HG03469 (cell line): ENCODE data around the gene PPEF2.
"Not testable (repeated sequence)": the region's sequence is repeated elsewhere in the genome, so short reads cannot be mapped to it uniquely, and the experiment has no call there.

ENCODE experiments used
- ATAC-seq: cut with Tn5 transposase; IDR thresholded peaks from one replicate; pipeline ENCODE4 v1.9.1; 2021; ENCODE audit warnings: mild to moderate bottlenecking, moderate library complexity, moderate number of reproducible peaks; ENCODE audit not compliant: unreplicated experiment

The PPEF2 gene

GRCh38 chr4:75895744-75896314 is 6.4 kb downstream of the PPEF2 start:
- ATAC-seq = no peak

GRCh38 chr4:75892508-75892907 is 9.7 kb downstream of the PPEF2 start:
- no peak for ATAC-seq

DNA sequence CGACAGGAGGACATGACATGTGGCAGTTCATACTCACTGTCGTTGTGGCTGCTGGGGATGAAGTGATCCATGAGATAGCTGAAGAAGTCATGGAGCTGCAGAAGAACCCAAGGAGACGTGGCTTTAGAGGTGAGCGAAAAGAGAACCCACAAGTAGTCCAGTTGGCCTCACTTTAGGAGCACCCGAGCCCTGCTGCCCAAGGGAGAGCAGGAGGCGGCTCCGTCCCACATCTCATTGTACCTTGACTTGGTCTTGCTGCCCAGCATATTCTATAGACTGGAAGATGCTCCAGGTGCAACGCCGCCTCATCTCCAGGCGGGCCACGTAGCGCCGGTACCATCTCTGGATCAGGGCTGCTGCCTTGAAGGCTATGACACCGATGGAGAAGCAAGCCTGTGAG is 10.6 kb downstream of the PPEF2 start:
- no peak for ATAC-seq

GRCh38 chr4:75889537-75890199 is 12.6 kb downstream of the PPEF2 start:
- no peak for ATAC-seq

GRCh38 chr4:75886104-75886503 is 16.1 kb downstream of the PPEF2 start:
- ATAC-seq = no peak

- ATAC-seq = no peak
Observed at GRCh38 chr4:75881476-75881875, 20.8 kb downstream of the PPEF2 start.

- no peak for ATAC-seq
Observed at GRCh38 chr4:75880278-75880677, 22.0 kb downstream of the PPEF2 start.

GRCh38 chr4:75878246-75878756 is 24.0 kb downstream of the PPEF2 start:
- ATAC-seq = no peak

DNA sequence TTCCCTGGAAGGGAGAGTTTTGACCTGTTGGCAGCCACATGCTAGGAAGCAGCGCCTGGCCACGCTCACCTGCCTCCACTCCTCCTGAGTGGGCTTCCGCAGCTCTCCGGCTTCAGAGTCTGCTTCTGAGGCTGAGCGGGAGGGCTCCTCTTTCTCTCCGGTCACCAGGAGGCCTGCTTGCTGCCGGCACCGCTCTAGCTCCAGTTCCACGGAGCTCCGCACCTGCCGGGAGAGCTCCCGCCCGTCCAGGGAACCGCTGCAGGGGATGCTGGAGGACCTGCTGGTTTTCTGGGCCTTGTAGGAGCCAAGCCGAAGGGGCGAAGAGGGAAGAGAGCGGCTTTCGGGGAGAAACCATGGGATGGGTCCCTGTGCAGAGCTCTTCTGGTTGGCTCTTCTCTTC is 26.0 kb downstream of the PPEF2 start:
- ATAC-seq = no peak

DNA sequence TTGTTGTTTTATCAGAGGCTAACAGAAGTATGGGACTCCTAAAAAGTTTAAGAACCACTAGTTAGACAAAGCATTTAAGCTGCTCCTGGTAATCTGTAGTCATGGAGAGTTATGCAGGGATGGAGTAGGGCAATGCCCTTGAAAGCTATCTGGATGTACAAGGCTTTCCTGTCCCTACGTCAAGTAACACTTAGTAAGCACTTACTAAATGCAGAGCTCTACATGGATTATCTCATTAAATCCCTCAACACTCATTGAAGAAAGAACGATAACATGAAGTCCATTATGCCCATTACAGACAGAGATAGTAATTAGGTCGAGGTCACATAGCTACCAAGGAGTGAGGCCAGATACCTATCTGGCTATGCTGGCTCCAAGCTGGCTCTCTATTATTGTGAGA is 33.2 kb downstream of the PPEF2 start:
- no peak for ATAC-seq

- ATAC-seq = no peak
Observed at GRCh38 chr4:75867130-75867529, 35.1 kb downstream of the PPEF2 start.

GRCh38 chr4:75860606-75861005 is 41.6 kb downstream of the PPEF2 start:
- no peak for ATAC-seq

DNA sequence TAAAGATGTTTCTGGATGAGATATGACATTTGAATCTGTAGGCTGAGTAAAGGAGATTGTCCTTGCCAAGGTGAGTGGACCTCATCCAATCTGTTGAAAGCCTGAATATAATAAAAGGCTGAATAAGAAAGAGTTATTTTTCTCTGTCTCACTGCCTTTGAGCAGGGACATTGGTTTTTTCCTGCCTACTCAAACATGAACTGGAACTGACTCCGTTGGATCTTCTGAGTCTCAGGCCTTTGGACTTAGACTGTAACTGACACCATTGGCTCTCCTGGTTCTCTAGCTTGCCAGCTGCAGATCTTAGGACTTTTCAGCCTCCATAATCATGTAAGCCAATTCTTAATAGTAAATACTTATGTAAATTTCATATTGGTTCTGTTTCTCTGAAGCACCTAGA is 43.5 kb downstream of the PPEF2 start:
- no peak for ATAC-seq

- no peak for ATAC-seq
Observed at GRCh38 chr4:75849461-75849860, 52.8 kb downstream of the PPEF2 start.

- no peak for ATAC-seq
Observed at GRCh38 chr4:75848891-75849290, 53.4 kb downstream of the PPEF2 start.

GRCh38 chr4:75848171-75848760 is 54.0 kb downstream of the PPEF2 start:
- not testable (repeated sequence) for ATAC-seq

DNA sequence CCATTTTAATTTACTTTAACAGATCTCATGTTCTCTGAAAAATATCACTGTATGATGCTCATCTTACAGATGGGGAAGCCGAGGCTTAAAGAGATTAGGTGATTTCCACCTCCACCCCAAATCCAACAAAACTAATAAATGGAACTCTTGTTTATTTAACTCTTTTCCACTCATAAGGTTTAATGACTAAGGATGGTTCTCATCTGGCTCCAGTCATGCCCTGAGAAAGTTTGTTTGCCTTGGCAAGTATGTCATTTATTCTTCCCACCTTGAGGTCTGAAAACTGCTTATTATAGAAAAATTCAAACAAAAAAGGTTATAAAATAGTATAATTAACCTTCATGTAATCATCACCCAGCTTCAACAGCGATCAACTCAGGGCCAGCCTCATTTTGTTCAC is 56.3 kb downstream of the PPEF2 start:
- ATAC-seq = no peak

DNA sequence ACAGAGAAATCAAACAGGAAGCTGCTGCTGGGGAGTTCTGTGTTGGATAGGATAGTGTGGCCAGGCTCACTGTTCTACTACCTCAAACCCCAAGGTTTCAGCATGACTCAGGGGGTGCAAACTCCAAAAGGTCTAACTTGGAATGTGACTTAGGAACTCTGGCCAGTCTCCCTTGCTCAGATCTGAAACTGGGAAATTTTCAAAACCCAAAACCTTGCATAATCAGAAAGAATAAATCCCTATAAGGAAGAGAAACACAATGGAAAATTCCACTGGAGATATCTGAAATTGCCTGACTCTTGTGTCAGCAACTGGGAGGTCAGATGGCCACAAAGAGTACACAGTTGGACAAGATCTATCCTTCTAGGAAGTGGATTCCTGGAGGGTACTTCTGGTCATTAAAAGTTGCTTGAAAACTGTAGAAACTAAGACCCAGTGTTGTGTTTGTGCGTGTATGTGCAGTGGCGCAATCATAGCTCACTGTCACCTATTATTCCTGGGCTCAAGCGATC is 58.0 kb downstream of the PPEF2 start:
- no peak for ATAC-seq

DNA sequence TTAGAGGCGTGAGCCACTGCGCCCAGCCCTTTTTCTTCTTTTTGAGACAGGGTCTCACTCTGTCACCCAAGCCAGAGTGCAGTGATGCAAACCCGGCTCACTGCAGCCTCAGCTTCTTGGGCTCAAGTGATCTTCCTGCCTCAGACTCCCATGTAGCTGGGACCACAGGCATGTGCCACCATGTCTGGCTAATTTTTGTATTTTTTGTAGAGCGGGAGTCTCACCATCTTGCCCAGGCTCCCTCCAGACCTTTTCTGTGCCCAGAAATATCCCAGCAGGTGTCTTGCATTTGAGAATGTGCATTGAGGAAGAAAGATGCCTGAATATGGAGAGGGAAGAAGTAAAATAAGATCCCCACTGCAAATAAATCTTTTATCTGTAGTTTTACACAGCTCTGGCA is 58.7 kb downstream of the PPEF2 start:
- no peak for ATAC-seq

DNA sequence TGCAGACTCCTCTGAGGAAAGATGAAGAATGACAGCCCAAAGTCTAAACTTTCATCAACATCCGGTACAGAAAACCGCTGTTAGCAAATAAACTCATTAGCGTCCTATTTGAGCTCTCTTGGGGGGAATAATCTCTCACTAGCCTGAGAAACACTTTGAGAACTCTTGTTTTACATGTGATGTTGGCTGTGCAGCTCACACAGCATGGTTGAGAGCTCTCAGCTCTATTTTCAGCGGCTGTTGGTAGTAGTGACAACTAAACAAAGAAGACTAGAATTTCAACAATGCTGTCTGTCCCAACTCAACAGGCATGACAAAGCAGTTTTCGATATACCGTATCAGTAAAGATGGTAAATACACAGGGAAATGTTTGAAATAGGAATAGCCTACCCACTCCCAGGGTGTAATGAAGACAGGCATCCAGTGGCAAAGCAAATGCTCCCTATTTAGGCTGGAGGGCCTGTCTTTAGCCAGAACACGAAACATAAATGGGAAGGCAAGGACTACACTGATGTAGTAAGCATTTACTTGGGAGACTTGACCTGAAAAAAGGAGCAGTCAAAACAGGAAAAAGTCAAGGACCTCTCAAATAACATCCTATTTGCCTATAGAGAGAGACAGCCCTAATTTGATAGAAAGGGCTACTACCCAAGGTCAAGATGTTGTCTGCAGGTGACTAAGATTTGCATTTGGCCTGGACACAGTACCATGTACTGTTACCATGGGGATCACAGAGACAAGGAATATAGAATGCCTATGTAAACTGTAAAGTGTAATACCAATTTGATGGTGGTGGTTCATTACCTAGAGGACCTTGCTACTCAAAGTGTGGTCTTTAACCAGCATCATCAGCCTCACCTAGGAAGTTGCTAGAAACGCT is 60.4 kb downstream of the PPEF2 start:
- ATAC-seq = no peak

DNA sequence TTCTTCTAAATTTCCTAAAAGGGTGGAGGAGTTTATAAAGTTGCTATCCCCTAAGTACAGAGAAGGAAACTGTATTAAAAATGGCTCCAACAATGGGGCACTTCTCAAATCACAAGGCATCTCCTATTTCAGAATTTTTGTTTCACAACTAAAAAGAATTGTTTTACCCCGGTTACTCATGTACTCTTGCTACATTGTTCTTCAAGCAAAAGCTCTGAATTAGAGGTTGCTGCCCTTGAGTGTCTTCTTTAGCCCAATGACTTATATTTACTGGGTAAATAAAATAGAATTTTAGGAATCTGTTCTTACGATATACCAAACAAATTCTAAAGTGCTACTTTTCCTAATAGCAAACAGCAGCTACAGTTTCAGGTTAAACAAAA is 67.5 kb downstream of the PPEF2 start:
- no peak for ATAC-seq
